ENCODE measurements around the gene CDRT4.

CDRT4 gene

GRCh38 chr17:15388356-15389041 is 78.9 kb downstream of the CDRT4 start:
- DNase-seq, result no peak

GRCh38 chr17:15386083-15386482 is 81.3 kb downstream of the CDRT4 start:
- DNase-seq, result no peak

All from CD4-positive, alpha-beta T cell treated with Interferon gamma for 1 hour (primary cell).